Panc1 (cell line): ENCODE results near the gene ALG5. TPM values are rescaled to one million over a fixed set of nuclear protein-coding genes. Genes with fewer than 3 reads are reported as not detected.

Experiments
- ATAC-seq: fragments of 200-7000 bp; cut with Tn5 transposase; 2 replicates; pipeline ENCODE4 v1.9.1; 2020; ENCODE audit warnings: mild to moderate bottlenecking, moderate library complexity
- Bru-seq: library from RNA; stranded (reverse); fragments of 400-500 nt; gene quantifications from one replicate; lab custom pipeline; 2021; lab: Mats Ljungman, UMichigan
- BruChase-seq, 2 experiments: library from RNA; stranded (reverse); fragments of 400-500 nt; gene quantifications; one replicate each; lab custom pipeline; 2021; lab: Mats Ljungman, UMichigan
- BruUV-seq: library from RNA; stranded (reverse); fragments of 400-500 nt; replicated peaks from 2 replicates; lab custom pipeline; 2021; lab: Mats Ljungman, UMichigan
- CTCF ChIA-PET: fragments of 300-600 bp; sonication (Branson Sonifier 250); formaldehyde crosslinking; loops from one replicate; lab custom pipeline; 2022; ENCODE audit warnings: antibody characterized with exemption; lab: Charles Lee
- POLR2A ChIA-PET: fragments of 300-600 bp; sonication (Branson Sonifier 250); formaldehyde crosslinking; loops from one replicate; lab custom pipeline; 2022; ENCODE audit warnings: antibody characterized with exemption; lab: Charles Lee
- DNase-seq: peaks from one replicate; pipeline ENCODE4 v3.0.0-alpha.2; 2010; ENCODE audit warnings: low read depth, low spot score
- H3K27ac ChIP-seq: 2 replicates; pipeline ENCODE4 v1.5.1; 2011; ENCODE audit warnings: mild to moderate bottlenecking, low read length, inconsistent platforms
- H3K27me3 ChIP-seq: fragments of 200-500 bp; sonication (Bioruptor generic); 2 replicates; pipeline ENCODE4 v1.6.0; 2014; ENCODE audit warnings: low read length, inconsistent platforms; ENCODE audit not compliant: control insufficient read depth, insufficient read depth
- H3K36me3 ChIP-seq: fragments of 200-500 bp; sonication (Bioruptor generic); 2 replicates; pipeline ENCODE4 v1.5.1; 2014; ENCODE audit warnings: inconsistent platforms, mild to moderate bottlenecking, low read length, moderate library complexity; ENCODE audit not compliant: control insufficient read depth, insufficient read depth
- H3K4me1 ChIP-seq: 2 replicates; pipeline ENCODE4 v1.5.1; 2011; ENCODE audit warnings: inconsistent platforms, mild to moderate bottlenecking, low read length, moderate library complexity; ENCODE audit not compliant: control insufficient read depth, insufficient read depth
- H3K4me3 ChIP-seq, 2 experiments: 2 replicates each; pipeline ENCODE4 v1.5.1; 2011 to 2012; ENCODE audit warnings: low read depth in 2 of 2, low read length in 2 of 2, mild to moderate bottlenecking in 2 of 2, inconsistent platforms in 1 of 2, moderate library complexity in 1 of 2
- H3K9me3 ChIP-seq: fragments of 200-500 bp; sonication (Bioruptor generic); 2 replicates; pipeline ENCODE4 v1.5.1; 2014; ENCODE audit warnings: low read depth, mild to moderate bottlenecking, inconsistent platforms, low read length, moderate library complexity; ENCODE audit not compliant: control insufficient read depth, insufficient read depth
- POLR2AphosphoS5 ChIP-seq: IDR thresholded peaks from 2 replicates; pipeline ENCODE4 v1.6.1; 2012; ENCODE audit warnings: mild to moderate bottlenecking, low read depth, low read length, moderate library complexity
- SIN3A ChIP-seq: IDR thresholded peaks from 2 replicates; pipeline ENCODE4 v1.6.1; 2012; ENCODE audit warnings: low read depth, mild to moderate bottlenecking, low read length, moderate library complexity, borderline replicate concordance; ENCODE audit not compliant: insufficient read depth
- TCF7L2 ChIP-seq: IDR thresholded peaks from 2 replicates; pipeline ENCODE4 v1.6.1; 2011; ENCODE audit warnings: mild to moderate bottlenecking, low read depth, low read length, inconsistent platforms
- in situ Hi-C: cut with HindIII; loops from 2 replicates; pipeline ENCODE4 v1.10.0; 2016; ENCODE audit warnings: low sequenced_read_pairs, low pct_unique_long_range_greater_than_20kb
- intact Hi-C: fragments of 100-400 bp; cut with micrococcal nuclease; formaldehyde crosslinking; loops from one replicate; pipeline ENCODE4 v1.10.0; 2022; ENCODE audit not compliant: unreplicated experiment
- long read RNA-seq: library from polyadenylated mRNA; unstranded; transcript quantifications from one replicate; pipeline ENCODE4 v2.0.0, GENCODE V29; 2021; ENCODE audit not compliant: unreplicated experiment
- polyA plus RNA-seq: library from polyadenylated mRNA; unstranded; fragments of >200 nt; gene quantifications from one replicate; pipeline ENCODE4 v1.2.1, GENCODE V29; 2012; ENCODE audit warnings: missing spikeins; ENCODE audit not compliant: insufficient read length
- total RNA-seq: library from RNA; stranded (reverse); gene quantifications from one replicate; pipeline ENCODE4 v1.2.1, GENCODE V29; 2021; ENCODE audit not compliant: unreplicated experiment
- TF ChIP-seq, protein P1 (sequence below): fragments of 450-650 bp; IDR thresholded peaks from 2 replicates; pipeline ENCODE4 v1.5.1; 2017; ENCODE audit warnings: mild to moderate bottlenecking
- TF ChIP-seq, protein P2 (sequence below), 2 experiments: IDR thresholded peaks; 2 replicates each; pipeline ENCODE4 v1.6.1; 2011 to 2012; ENCODE audit warnings: low read depth in 2 of 2, control low read depth in 1 of 2, low read length in 1 of 2, mild to moderate bottlenecking in 1 of 2, moderate library complexity in 1 of 2; ENCODE audit not compliant: insufficient read depth in 1 of 2

ALG5 gene, protein sequence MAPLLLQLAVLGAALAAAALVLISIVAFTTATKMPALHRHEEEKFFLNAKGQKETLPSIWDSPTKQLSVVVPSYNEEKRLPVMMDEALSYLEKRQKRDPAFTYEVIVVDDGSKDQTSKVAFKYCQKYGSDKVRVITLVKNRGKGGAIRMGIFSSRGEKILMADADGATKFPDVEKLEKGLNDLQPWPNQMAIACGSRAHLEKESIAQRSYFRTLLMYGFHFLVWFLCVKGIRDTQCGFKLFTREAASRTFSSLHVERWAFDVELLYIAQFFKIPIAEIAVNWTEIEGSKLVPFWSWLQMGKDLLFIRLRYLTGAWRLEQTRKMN
- total RNA-seq = 19.3 TPM
- polyA plus RNA-seq = 12.5 TPM
- percentile 72 among the genes with signal in this experiment for Bru-seq, nascent RNA
- percentile 58 among the genes with signal in this experiment for BruChase-seq, experiment 1, labeled RNA remaining after a 2-hour chase
- BruChase-seq, experiment 2, labeled RNA remaining after a 6-hour chase = percentile 59 among the genes with signal in this experiment
- long read RNA-seq, transcript ALG5-201 (10 exons, 1,154 nt) = major isoform, 40 of 47 reads
- long read RNA-seq, partial matches to known transcripts = 2 of 47 reads
- long read RNA-seq, other reads (novel, unspliced or antisense) = 5 of 47 reads

DNA sequence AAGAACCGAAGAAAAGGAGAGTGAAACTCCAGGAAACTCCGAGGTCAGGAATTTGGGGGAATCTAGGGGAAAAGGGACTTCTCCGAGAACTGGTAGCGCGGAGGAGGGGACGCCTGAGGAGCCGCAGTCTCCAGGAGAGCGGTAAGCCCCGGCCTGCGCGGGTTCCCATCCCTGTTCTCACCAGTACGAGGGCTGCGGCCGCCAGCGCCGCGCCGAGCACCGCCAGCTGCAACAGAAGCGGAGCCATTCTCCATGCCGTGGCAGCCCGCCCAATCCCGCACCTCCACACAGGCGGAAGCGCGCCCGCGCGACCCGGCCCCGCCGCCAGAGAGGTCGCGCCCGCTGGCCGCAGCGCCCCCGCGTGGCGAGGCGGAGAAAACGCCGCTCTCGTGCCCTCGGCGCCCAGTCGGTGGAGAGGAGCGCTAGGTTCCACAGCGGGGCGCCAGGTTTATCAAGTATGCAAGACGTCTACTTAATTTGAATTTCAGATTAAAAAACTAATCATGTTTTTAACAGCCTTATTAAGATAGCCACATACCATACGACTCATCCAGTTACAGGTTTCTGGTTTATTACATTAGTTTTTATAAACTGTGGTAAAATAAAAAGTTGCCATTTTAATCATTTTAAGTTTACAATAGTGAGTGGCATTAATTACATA, at the start of gene ALG5:
Gene ALG5 (minus strand): TSS at position 287 of the 661 bp plus-strand sequence. CDS start 40 bp downstream, at position 247.
- H3K27ac ChIP-seq = peak within 1 kb of the TSS; percentile 87
- intact Hi-C loops = no loop called here
- ATAC-seq = peak; percentile 89
- DNase-seq = peak; percentile 41
- H3K4me1 ChIP-seq = peaks cover 8% of the 10 kb centered on the region
- BruUV-seq = no TSS peak
- no peaks in the 10 kb centered on the region for H3K9me3 ChIP-seq
- H3K36me3 ChIP-seq = peaks cover 14% of the 10 kb centered on the region
- TF ChIP-seq TCF7L2 = 0 out of 2 replicates have a peak, but pooled peaks have one; percentile 38
- TF ChIP-seq, protein P1, sequence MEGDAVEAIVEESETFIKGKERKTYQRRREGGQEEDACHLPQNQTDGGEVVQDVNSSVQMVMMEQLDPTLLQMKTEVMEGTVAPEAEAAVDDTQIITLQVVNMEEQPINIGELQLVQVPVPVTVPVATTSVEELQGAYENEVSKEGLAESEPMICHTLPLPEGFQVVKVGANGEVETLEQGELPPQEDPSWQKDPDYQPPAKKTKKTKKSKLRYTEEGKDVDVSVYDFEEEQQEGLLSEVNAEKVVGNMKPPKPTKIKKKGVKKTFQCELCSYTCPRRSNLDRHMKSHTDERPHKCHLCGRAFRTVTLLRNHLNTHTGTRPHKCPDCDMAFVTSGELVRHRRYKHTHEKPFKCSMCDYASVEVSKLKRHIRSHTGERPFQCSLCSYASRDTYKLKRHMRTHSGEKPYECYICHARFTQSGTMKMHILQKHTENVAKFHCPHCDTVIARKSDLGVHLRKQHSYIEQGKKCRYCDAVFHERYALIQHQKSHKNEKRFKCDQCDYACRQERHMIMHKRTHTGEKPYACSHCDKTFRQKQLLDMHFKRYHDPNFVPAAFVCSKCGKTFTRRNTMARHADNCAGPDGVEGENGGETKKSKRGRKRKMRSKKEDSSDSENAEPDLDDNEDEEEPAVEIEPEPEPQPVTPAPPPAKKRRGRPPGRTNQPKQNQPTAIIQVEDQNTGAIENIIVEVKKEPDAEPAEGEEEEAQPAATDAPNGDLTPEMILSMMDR = peak; percentile 96
- TF ChIP-seq SIN3A = peak; percentile 85; the same call in 1 of the 2 replicates
- TF ChIP-seq, protein P2, sequence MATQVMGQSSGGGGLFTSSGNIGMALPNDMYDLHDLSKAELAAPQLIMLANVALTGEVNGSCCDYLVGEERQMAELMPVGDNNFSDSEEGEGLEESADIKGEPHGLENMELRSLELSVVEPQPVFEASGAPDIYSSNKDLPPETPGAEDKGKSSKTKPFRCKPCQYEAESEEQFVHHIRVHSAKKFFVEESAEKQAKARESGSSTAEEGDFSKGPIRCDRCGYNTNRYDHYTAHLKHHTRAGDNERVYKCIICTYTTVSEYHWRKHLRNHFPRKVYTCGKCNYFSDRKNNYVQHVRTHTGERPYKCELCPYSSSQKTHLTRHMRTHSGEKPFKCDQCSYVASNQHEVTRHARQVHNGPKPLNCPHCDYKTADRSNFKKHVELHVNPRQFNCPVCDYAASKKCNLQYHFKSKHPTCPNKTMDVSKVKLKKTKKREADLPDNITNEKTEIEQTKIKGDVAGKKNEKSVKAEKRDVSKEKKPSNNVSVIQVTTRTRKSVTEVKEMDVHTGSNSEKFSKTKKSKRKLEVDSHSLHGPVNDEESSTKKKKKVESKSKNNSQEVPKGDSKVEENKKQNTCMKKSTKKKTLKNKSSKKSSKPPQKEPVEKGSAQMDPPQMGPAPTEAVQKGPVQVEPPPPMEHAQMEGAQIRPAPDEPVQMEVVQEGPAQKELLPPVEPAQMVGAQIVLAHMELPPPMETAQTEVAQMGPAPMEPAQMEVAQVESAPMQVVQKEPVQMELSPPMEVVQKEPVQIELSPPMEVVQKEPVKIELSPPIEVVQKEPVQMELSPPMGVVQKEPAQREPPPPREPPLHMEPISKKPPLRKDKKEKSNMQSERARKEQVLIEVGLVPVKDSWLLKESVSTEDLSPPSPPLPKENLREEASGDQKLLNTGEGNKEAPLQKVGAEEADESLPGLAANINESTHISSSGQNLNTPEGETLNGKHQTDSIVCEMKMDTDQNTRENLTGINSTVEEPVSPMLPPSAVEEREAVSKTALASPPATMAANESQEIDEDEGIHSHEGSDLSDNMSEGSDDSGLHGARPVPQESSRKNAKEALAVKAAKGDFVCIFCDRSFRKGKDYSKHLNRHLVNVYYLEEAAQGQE (IDR thresholded peaks at IDR 0.05; ENCODE audit: insufficient read depth in 1 of 2, low read depth in 2 of 2, low read length in 1 of 2) = no peak
- TF ChIP-seq POLR2AphosphoS5 = peak; percentile 78
- CTCF ChIA-PET = interaction anchor here (0.6 to 0.7 kb wide), 2 partner anchors 10 to 530 kb away, joined by 3 to 5 read pairs; no protein-coding TSS in a partner anchor
- H3K4me3 ChIP-seq = peak within 1 kb of the TSS; percentile 87 to 98
- no peaks in the 10 kb centered on the region for H3K27me3 ChIP-seq
- in situ Hi-C loops = no loop called here
- POLR2A ChIA-PET = interaction anchor here (0.6 kb wide), 1 partner anchor 1822 kb away, joined by 4 read pairs; no protein-coding TSS in a partner anchor

DNA sequence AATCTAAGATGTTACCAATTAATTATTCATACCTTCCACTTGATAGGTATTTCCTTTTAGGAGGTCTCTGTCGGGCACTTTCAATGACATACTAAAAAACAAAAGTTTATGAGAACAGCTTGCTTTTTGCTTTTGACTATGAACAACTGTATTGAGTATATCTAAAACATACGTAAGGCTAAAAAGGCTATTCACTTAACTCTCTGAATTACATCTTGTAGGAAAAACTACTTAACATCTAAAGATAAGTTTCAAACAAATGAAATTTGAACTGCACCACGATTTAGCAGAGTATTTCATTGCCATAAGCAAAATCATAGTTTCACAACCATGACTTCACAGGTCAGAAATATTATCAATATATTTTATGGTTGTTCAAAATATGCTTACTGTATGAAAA, 48.7 kb upstream of the ALG5 start:
- Histone ChIP-seq H3K27me3 (no peaks in the 10 kb centered on the region), H3K4me1 (no peaks in the 10 kb centered on the region), H3K36me3 (peaks cover 20% of the 10 kb centered on the region), H3K27ac (no peak overlapping the region), H3K9me3 (no peaks in the 10 kb centered on the region), H3K4me3 (no peak overlapping the region)
- POLR2A ChIA-PET = no interaction called here
- TF ChIP-seq SIN3A = no peak
- DNase-seq = no peak
- ATAC-seq = no peak
- intact Hi-C loops = no loop called here
- no TSS peak for BruUV-seq
- in situ Hi-C loops = no loop called here
- CTCF ChIA-PET = no interaction called here
